GM21381 (cell line): Measurements from ENCODE around the gene L2HGDH.
"Not testable (repeated sequence)": the region's sequence is repeated elsewhere in the genome, so short reads cannot be mapped to it uniquely, and the experiment has no call there.

Experiments
- ATAC-seq: cut with Tn5 transposase; IDR thresholded peaks from one replicate; pipeline ENCODE4 v1.9.1; 2021; ENCODE audit warnings: mild to moderate bottlenecking, moderate library complexity; ENCODE audit not compliant: unreplicated experiment

Gene L2HGDH

GRCh38 chr14:50340045-50340444, 28.0 kb upstream of the L2HGDH start:
- no peak for ATAC-seq

GRCh38 chr14:50339178-50339804, 27.3 kb upstream of the L2HGDH start:
- no peak for ATAC-seq

- no peak for ATAC-seq
Measured at GRCh38 chr14:50338587-50338986, 26.6 kb upstream of the L2HGDH start.

GRCh38 chr14:50335989-50336824, 24.2 kb upstream of the L2HGDH start:
- ATAC-seq, result no peak

GRCh38 chr14:50335389-50335788, 23.4 kb upstream of the L2HGDH start:
- no peak for ATAC-seq

GRCh38 chr14:50334211-50334610, 22.2 kb upstream of the L2HGDH start:
- ATAC-seq, result no peak

- ATAC-seq, result no peak
Measured at GRCh38 chr14:50333014-50333509, 21.0 kb upstream of the L2HGDH start.

GRCh38 chr14:50331596-50331995, 19.6 kb upstream of the L2HGDH start:
- no peak for ATAC-seq

- peak; percentile 94 for ATAC-seq
Measured at GRCh38 chr14:50321009-50321660, 9.1 kb upstream of the L2HGDH start.

GRCh38 chr14:50320283-50320682, 8.3 kb upstream of the L2HGDH start:
- peak; percentile 32 for ATAC-seq

- no peak for ATAC-seq
Measured at GRCh38 chr14:50319721-50320120, 7.7 kb upstream of the L2HGDH start.

- ATAC-seq, result no peak
Measured at GRCh38 chr14:50319293-50319692, 7.3 kb upstream of the L2HGDH start.

- no peak for ATAC-seq
Measured at GRCh38 chr14:50318031-50318626, 6.1 kb upstream of the L2HGDH start.

- ATAC-seq, result not testable (repeated sequence)
Measured at GRCh38 chr14:50314098-50314497, 2.1 kb upstream of the L2HGDH start.

GRCh38 chr14:50312734-50313054, 665 bp upstream of the L2HGDH start:
- no peak for ATAC-seq

GRCh38 chr14:50311337-50311971, 575 bp downstream of the L2HGDH start:
- no peak for ATAC-seq

- no peak for ATAC-seq
Measured at GRCh38 chr14:50310445-50310844, 1.6 kb downstream of the L2HGDH start.

GRCh38 chr14:50308363-50308915, 3.6 kb downstream of the L2HGDH start:
- ATAC-seq, result no peak

- no peak for ATAC-seq
Measured at GRCh38 chr14:50303744-50304471, 8.1 kb downstream of the L2HGDH start.

GRCh38 chr14:50301914-50302313, 10.1 kb downstream of the L2HGDH start:
- no peak for ATAC-seq
